ENCODE results near the gene DNASE1L1. TPM values are rescaled to one million over a fixed set of nuclear protein-coding genes. Genes with fewer than 3 reads are reported as not detected.

Gene DNASE1L1
- total RNA-seq, 1 donor from 2014 or later: 32.9 TPM

GRCh38 chrX:154359362-154360154, 49.5 kb downstream of the DNASE1L1 start:
- intact Hi-C loops (cut with DNase I): no loop called here
- no peak for DNase-seq (ENCODE audit: low spot score)

- intact Hi-C loops (cut with DNase I): no loop called here
- no peak for DNase-seq (ENCODE audit: low spot score)
These were observed 50.2 kb downstream of the DNASE1L1 start for GRCh38 chrX:154358829-154359228.

GRCh38 chrX:154358011-154358410, 51.0 kb downstream of the DNASE1L1 start:
- no peak for DNase-seq (ENCODE audit: low spot score)
- intact Hi-C loops (cut with DNase I): no loop called here

- intact Hi-C loops (cut with DNase I): no loop called here
- DNase-seq (ENCODE audit: low spot score): no peak
These were observed 51.8 kb downstream of the DNASE1L1 start for GRCh38 chrX:154357205-154357604.

GRCh38 chrX:154356596-154356995, 52.5 kb downstream of the DNASE1L1 start:
- intact Hi-C loops (cut with DNase I): no loop called here
- no peak for DNase-seq (ENCODE audit: low spot score)

GRCh38 chrX:154355776-154356140, 53.3 kb downstream of the DNASE1L1 start:
- intact Hi-C loops (cut with DNase I): no loop called here
- no peak for DNase-seq (ENCODE audit: low spot score)

GRCh38 chrX:154355094-154355775, 53.8 kb downstream of the DNASE1L1 start:
- intact Hi-C loops (cut with DNase I): no loop called here

GRCh38 chrX:154354516-154354915, 54.5 kb downstream of the DNASE1L1 start:
- no peak for DNase-seq (ENCODE audit: low spot score)
- intact Hi-C loops (cut with DNase I): no loop called here

More at GRCh38 chrX:154355094-154355775, 53.8 kb downstream of the DNASE1L1 start:
- DNase-seq (ENCODE audit: low spot score): no peak

GRCh38 chrX:154354013-154354412, 55.0 kb downstream of the DNASE1L1 start:
- no peak for DNase-seq (ENCODE audit: low spot score)
- intact Hi-C loops (cut with DNase I): no loop called here

- no peak for DNase-seq (ENCODE audit: low spot score)
- intact Hi-C loops (cut with DNase I): no loop called here
These were observed 55.7 kb downstream of the DNASE1L1 start for GRCh38 chrX:154353172-154353843.

- DNase-seq (ENCODE audit: low spot score): no peak
- intact Hi-C loops (cut with DNase I): no loop called here
These were observed 56.6 kb downstream of the DNASE1L1 start for GRCh38 chrX:154352466-154352865.

GRCh38 chrX:154352012-154352401, 57.0 kb downstream of the DNASE1L1 start:
- intact Hi-C loops (cut with DNase I): no loop called here
- no peak for DNase-seq (ENCODE audit: low spot score)

Small RNAs within 50 kb of the gene (microRNA-seq; reads per million reads assigned to microRNA genes)
- not detected for gene MIR6858

Other genes starting within 250 kb of the DNASE1L1 start
- not detected for gene OPN1MW, start 226.7 kb downstream of the DNASE1L1 start, total RNA-seq
- gene OPN1MW2, start 189.5 kb downstream of the DNASE1L1 start, total RNA-seq: not detected
- gene OPN1MW3, start 151.7 kb downstream of the DNASE1L1 start, total RNA-seq: not detected
- not detected for gene TEX28, start 114.1 kb downstream of the DNASE1L1 start, total RNA-seq
- 3.2 TPM for gene TKTL1, start 113.5 kb downstream of the DNASE1L1 start, total RNA-seq
- 347 TPM for gene FLNA, start 34.6 kb downstream of the DNASE1L1 start, total RNA-seq
- 66.2 TPM for gene EMD, start 30.0 kb downstream of the DNASE1L1 start, total RNA-seq
- 1,520 TPM for gene RPL10, start 10.9 kb downstream of the DNASE1L1 start, total RNA-seq
- 41.6 TPM for gene TAFAZZIN, start 2.3 kb upstream of the DNASE1L1 start, total RNA-seq
- gene ATP6AP1, start 19.4 kb upstream of the DNASE1L1 start, total RNA-seq: 86.1 TPM
- 114 TPM for gene GDI1, start 27.9 kb upstream of the DNASE1L1 start, total RNA-seq
- gene FAM50A, start 34.9 kb upstream of the DNASE1L1 start, total RNA-seq: 43.7 TPM
- gene PLXNA3, start 49.0 kb upstream of the DNASE1L1 start, total RNA-seq: 46.9 TPM
- 13.9 TPM for gene LAGE3, start 70.0 kb upstream of the DNASE1L1 start, total RNA-seq
- 48.4 TPM for gene UBL4A, start 77.4 kb upstream of the DNASE1L1 start, total RNA-seq
- 13.8 TPM for gene SLC10A3, start 81.4 kb upstream of the DNASE1L1 start, total RNA-seq
- gene FAM3A, start 107.0 kb upstream of the DNASE1L1 start, total RNA-seq: 53.1 TPM
- gene G6PD, start 137.6 kb upstream of the DNASE1L1 start, total RNA-seq: 14.6 TPM
- 18.9 TPM for gene IKBKG, start 138.4 kb upstream of the DNASE1L1 start, total RNA-seq
- not detected for gene CTAG1A, start 175.9 kb upstream of the DNASE1L1 start, total RNA-seq
- gene CTAG1B, start 210.0 kb upstream of the DNASE1L1 start, total RNA-seq: not detected
- not detected for gene CTAG2, start 244.3 kb upstream of the DNASE1L1 start, total RNA-seq

Data from cardiac septum (tissue), 1 donor.